GM13977 (cell line): ENCODE data around the gene BRD4.

Experiments used
- DNase-seq: peaks from one replicate; pipeline ENCODE4 v3.0.0; 2012; ENCODE audit warnings: low spot score
- CTCF ChIP-seq: IDR thresholded peaks from 2 replicates; pipeline ENCODE4 v1.5.1; 2012; ENCODE audit warnings: mild to moderate bottlenecking, control low read depth; ENCODE audit not compliant: insufficient read depth; ENCODE audit errors: extremely low read depth, missing control alignments
- in situ Hi-C: fragments of 300-500 bp; cut with MboI; formaldehyde crosslinking; loops from one replicate; pipeline ENCODE4 v1.12.0; 2022; ENCODE audit warnings: low sequenced_read_pairs, low pct_unique_long_range_greater_than_20kb, mixed read lengths, inconsistent platforms; ENCODE audit not compliant: unreplicated experiment

The BRD4 gene

DNA sequence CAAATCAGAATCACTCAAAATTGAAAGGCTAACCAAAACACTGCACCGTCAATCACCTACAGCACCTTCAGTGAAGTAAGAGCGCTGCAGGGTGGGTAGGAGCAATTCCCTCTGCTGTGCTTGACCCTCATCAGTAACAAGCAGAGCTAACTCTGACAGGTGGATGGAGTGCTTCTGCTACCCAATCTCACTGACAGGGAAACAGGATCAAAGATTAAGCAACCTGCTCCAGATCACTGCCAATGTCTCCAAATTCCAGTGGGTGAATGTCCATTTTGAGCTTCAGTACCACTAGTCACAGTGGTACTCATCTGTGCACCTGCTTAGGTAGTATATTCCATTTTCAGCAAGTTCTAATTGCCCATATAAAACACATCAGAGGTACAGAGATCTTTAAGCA lies 25.2 kb downstream of the BRD4 start:
- no peak for DNase-seq
- in situ Hi-C loops = no loop called here

DNA sequence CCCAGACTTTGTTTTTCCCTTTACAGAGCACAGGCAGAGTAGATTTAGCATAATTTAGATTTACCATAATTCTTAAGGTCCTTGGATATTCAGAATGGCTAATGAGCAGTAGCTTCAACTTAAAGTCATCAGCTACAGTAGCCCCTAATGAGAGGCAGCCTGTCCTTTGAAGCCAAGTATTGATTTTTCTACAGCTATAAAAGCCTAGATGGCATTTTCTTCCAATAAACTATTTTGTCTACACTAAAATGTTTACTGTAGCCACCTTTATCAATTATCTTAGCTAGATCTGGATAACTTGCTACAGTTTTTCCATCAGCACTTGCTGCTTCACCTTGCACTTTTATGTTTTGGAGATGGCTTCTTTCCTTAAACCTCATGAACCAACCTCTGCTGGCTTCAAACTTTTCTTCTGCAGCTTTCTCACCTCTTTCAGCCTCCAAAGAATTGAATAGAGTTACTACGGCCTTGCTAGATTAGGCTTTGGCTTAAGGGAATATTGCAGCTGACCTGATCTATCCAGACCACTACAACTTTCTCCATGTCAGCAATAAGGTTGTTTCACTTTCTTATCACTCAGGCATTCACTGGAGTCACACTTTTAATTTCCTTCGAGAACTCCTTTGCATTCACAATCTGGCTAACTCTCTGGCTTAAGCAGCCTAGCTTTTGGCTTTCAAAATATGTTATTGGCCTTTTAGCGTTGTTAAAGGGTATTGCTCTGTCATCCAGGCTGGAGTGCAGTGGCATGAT lies 26.6 kb downstream of the BRD4 start:
- no peak for TF ChIP-seq CTCF
- no peak for DNase-seq
- in situ Hi-C loops = no loop called here

More for the DNA sequence above, 25.2 kb downstream of the BRD4 start:
- TF ChIP-seq CTCF = no peak

- DNase-seq = no peak
- in situ Hi-C loops = no loop called here
- no peak for TF ChIP-seq CTCF
Observed at GRCh38 chr19:15304140-15304705, 28.1 kb downstream of the BRD4 start.

GRCh38 chr19:15303105-15303780 lies 29.1 kb downstream of the BRD4 start:
- DNase-seq = no peak
- in situ Hi-C loops = no loop called here
- TF ChIP-seq CTCF = no peak

GRCh38 chr19:15300533-15301197 lies 31.7 kb downstream of the BRD4 start:
- no peak for DNase-seq
- TF ChIP-seq CTCF = no peak
- in situ Hi-C loops = no loop called here

DNA sequence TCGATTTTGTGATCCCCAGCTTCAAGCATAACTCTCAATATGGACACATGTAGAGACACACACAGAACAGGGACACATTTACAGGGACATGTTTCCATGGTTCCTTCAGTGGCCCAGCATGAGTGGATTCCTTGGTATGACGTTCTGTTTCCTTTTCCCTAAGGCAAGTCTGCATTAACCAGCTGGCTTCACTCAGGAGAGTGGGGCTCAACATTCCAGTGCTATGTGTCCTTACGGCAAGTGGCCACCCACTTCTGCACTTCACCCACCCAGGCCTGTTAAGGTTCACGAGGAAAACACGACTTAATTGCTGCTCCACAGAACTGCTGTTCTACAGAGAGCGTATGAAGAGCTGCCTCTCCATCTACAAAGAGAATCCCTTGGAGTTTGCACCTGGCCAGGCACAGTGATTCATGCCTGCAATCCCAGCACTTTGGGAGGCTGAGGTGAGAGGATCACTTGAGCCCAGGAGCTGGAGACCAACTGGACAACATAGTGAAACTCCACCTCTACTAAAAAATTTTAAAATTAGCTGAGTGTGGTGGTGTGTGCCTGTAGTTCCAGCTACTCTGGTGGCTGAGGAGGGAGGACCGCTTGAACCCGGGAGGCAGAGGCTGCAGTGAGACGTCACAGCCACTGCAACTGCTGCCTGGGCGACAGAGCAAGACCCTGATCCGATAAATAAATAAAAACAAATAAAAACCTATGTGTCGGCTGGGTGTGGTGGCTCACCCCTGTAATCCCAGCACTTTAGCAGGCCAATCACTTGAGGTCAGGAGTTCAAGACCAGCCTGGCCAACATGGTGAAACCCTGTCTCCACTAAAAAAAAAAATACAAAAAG lies 32.5 kb downstream of the BRD4 start:
- in situ Hi-C loops = no loop called here
- TF ChIP-seq CTCF = no peak
- DNase-seq = no peak
